Subcutaneous abdominal adipose tissue (tissue), 5 donors: ENCODE results near the gene ZNF3.

Source experiments
- H3K27ac ChIP-seq: one replicate; pipeline ENCODE4 v1.7.0; 2013; ENCODE audit warnings: low read depth, mild to moderate bottlenecking, inconsistent platforms, low read length, moderate library complexity
- H3K27me3 ChIP-seq, 5 donors: one replicate each; pipeline ENCODE4 v1.7.0; 2013; ENCODE audit warnings: low read length in 5 of 5, inconsistent platforms in 1 of 5; ENCODE audit not compliant: control insufficient read depth in 5 of 5, insufficient read depth in 4 of 5
- H3K36me3 ChIP-seq, 5 donors: one replicate each; pipeline ENCODE4 v1.7.0; 2013; ENCODE audit warnings: low read length in 5 of 5; ENCODE audit not compliant: control insufficient read depth in 5 of 5, insufficient read depth in 5 of 5
- H3K4me1 ChIP-seq, 5 donors: one replicate each; pipeline ENCODE4 v1.7.0; 2013; ENCODE audit warnings: low read length in 5 of 5, mild to moderate bottlenecking in 3 of 5, moderate library complexity in 1 of 5; ENCODE audit not compliant: control insufficient read depth in 5 of 5, insufficient read depth in 5 of 5
- H3K4me3 ChIP-seq, 5 donors: one replicate each; pipeline ENCODE4 v1.7.0; 2013; ENCODE audit warnings: low read length in 5 of 5, low read depth in 1 of 5
- H3K9ac ChIP-seq, 5 donors: one replicate each; pipeline ENCODE4 v1.7.0; 2013; ENCODE audit warnings: low read length in 5 of 5, mild to moderate bottlenecking in 4 of 5, moderate library complexity in 3 of 5
- H3K9me3 ChIP-seq, 5 donors: one replicate each; pipeline ENCODE4 v1.7.0; 2013; ENCODE audit warnings: low read length in 5 of 5; ENCODE audit not compliant: control insufficient read depth in 5 of 5
- donor health status: healthy.
- donor health status: healthy.
- donor health status: healthy.
- donor health status: healthy.
- donor health status: healthy.

ZNF3 gene

GRCh38 chr7:100034871-100035510, 46.5 kb downstream of the ZNF3 start:
- H3K27me3 ChIP-seq, result peaks cover 0 to 5% (median 0%) of the 10 kb centered on the region in 5 donors
- H3K9ac ChIP-seq, result no peak overlapping the region
- peaks cover 0 to 2% (median 0%) of the 10 kb centered on the region in 5 donors for H3K9me3 ChIP-seq
- H3K4me1 ChIP-seq, result peaks cover 10 to 32% (median 25%) of the 10 kb centered on the region in 5 donors
- H3K36me3 ChIP-seq, result peaks cover 29 to 56% (median 51%) of the 10 kb centered on the region in 5 donors
- peak overlapping the region; percentile 42 for H3K27ac ChIP-seq
- H3K4me3 ChIP-seq, result no peak overlapping the region

GRCh38 chr7:100033526-100033925, 48.0 kb downstream of the ZNF3 start:
- H3K9ac ChIP-seq, result peak overlapping the region in 1 of 5 donors; percentile 95
- H3K9me3 ChIP-seq, result peaks cover 0 to 2% (median 0%) of the 10 kb centered on the region in 5 donors
- H3K4me3 ChIP-seq, result no peak overlapping the region
- peaks cover 10 to 31% (median 19%) of the 10 kb centered on the region in 5 donors for H3K4me1 ChIP-seq
- peaks cover 0 to 5% (median 0%) of the 10 kb centered on the region in 5 donors for H3K27me3 ChIP-seq
- H3K36me3 ChIP-seq, result peaks cover 29 to 68% (median 58%) of the 10 kb centered on the region in 5 donors
- H3K27ac ChIP-seq, result no peak overlapping the region

GRCh38 chr7:100029596-100029995, 51.9 kb downstream of the ZNF3 start:
- H3K9me3 ChIP-seq, result peaks cover 0 to 2% (median 0%) of the 10 kb centered on the region in 5 donors
- no peak overlapping the region for H3K4me3 ChIP-seq
- H3K9ac ChIP-seq, result no peak overlapping the region
- no peak overlapping the region for H3K27ac ChIP-seq
- peaks cover 0 to 5% (median 0%) of the 10 kb centered on the region in 5 donors for H3K27me3 ChIP-seq
- peaks cover 0 to 13% (median 7%) of the 10 kb centered on the region in 5 donors for H3K4me1 ChIP-seq
- peaks cover 29 to 87% (median 75%) of the 10 kb centered on the region in 5 donors for H3K36me3 ChIP-seq

- H3K4me1 ChIP-seq, result no peaks in the 10 kb centered on the region
- H3K9ac ChIP-seq, result no peak overlapping the region
- no peaks in the 10 kb centered on the region for H3K9me3 ChIP-seq
- no peaks in the 10 kb centered on the region for H3K27me3 ChIP-seq
- H3K36me3 ChIP-seq, result peaks cover 17 to 89% (median 74%) of the 10 kb centered on the region in 5 donors
- no peak overlapping the region for H3K4me3 ChIP-seq
- no peak overlapping the region for H3K27ac ChIP-seq
Measured at GRCh38 chr7:100027197-100027596, 54.3 kb downstream of the ZNF3 start.

GRCh38 chr7:100024020-100024619, 57.4 kb downstream of the ZNF3 start:
- H3K36me3 ChIP-seq, result peaks cover 4 to 61% (median 44%) of the 10 kb centered on the region in 5 donors

GRCh38 chr7:100023526-100023925, 58.0 kb downstream of the ZNF3 start:
- Histone ChIP-seq H3K27ac (no peak overlapping the region), H3K36me3 (peaks cover 4 to 61% (median 47%) of the 10 kb centered on the region in 5 donors), H3K9me3 (no peaks in the 10 kb centered on the region), H3K4me3 (no peak overlapping the region), H3K27me3 (no peaks in the 10 kb centered on the region), H3K4me1 (peaks cover 0 to 7% (median 0%) of the 10 kb centered on the region in 5 donors), H3K9ac (no peak overlapping the region)

More at GRCh38 chr7:100024020-100024619, 57.4 kb downstream of the ZNF3 start:
- Histone ChIP-seq H3K4me3 (no peak overlapping the region), H3K9ac (no peak overlapping the region), H3K27ac (no peak overlapping the region), H3K27me3 (no peaks in the 10 kb centered on the region), H3K9me3 (no peaks in the 10 kb centered on the region), H3K4me1 (peaks cover 0 to 7% (median 0%) of the 10 kb centered on the region in 5 donors)

GRCh38 chr7:100022621-100023020, 58.9 kb downstream of the ZNF3 start:
- no peak overlapping the region for H3K9ac ChIP-seq
- no peak overlapping the region for H3K27ac ChIP-seq
- peaks cover 4 to 52% (median 46%) of the 10 kb centered on the region in 5 donors for H3K36me3 ChIP-seq
- H3K4me1 ChIP-seq, result peaks cover 0 to 9% (median 5%) of the 10 kb centered on the region in 5 donors
- no peaks in the 10 kb centered on the region for H3K9me3 ChIP-seq
- no peaks in the 10 kb centered on the region for H3K27me3 ChIP-seq
- no peak overlapping the region for H3K4me3 ChIP-seq

GRCh38 chr7:100021297-100021696, 60.2 kb downstream of the ZNF3 start:
- no peak overlapping the region for H3K4me3 ChIP-seq

More at GRCh38 chr7:100021297-100021696, 60.2 kb downstream of the ZNF3 start:
- no peaks in the 10 kb centered on the region for H3K9me3 ChIP-seq
- no peaks in the 10 kb centered on the region for H3K27me3 ChIP-seq
- peak overlapping the region in 1 of 5 donors; percentile 46 for H3K9ac ChIP-seq
- H3K36me3 ChIP-seq, result peaks cover 4 to 44% (median 37%) of the 10 kb centered on the region in 5 donors
- peaks cover 0 to 21% (median 19%) of the 10 kb centered on the region in 5 donors for H3K4me1 ChIP-seq
- H3K27ac ChIP-seq, result peak overlapping the region; percentile 50
